ENCODE results near the gene PRKCA. TPM values are rescaled to one million over a fixed set of nuclear protein-coding genes. Genes with fewer than 3 reads are reported as not detected.

PRKCA gene
- total RNA-seq, 6 experiments from 2014 or later, result 81.2 to 106 (median 92.9) TPM

- no peak overlapping the region for H3K4me3 Mint-ChIP-seq
- TF ChIP-seq CTCF (IDR thresholded peaks at IDR 0.05), result no peak
- peaks cover 2% of the 10 kb centered on the region for H3K27me3 Mint-ChIP-seq (ENCODE audit: insufficient read depth)
- H3K27ac Mint-ChIP-seq, result no peak overlapping the region
- no peak for DNase-seq
- peaks cover 40% of the 10 kb centered on the region for H3K4me1 Mint-ChIP-seq (ENCODE audit: low read depth)
- no peaks in the 10 kb centered on the region for H3K9me3 Mint-ChIP-seq
- peaks cover 48% of the 10 kb centered on the region for H3K36me3 Mint-ChIP-seq (ENCODE audit: low read depth)
These were observed 348.1 kb downstream of the PRKCA start for GRCh38 chr17:66650544-66650877.

- peaks cover 4% of the 10 kb centered on the region for H3K27me3 Mint-ChIP-seq (ENCODE audit: insufficient read depth)
- H3K4me3 Mint-ChIP-seq, result no peak overlapping the region
- H3K4me1 Mint-ChIP-seq (ENCODE audit: low read depth), result peaks cover 60% of the 10 kb centered on the region
- TF ChIP-seq CTCF (IDR thresholded peaks at IDR 0.05), result no peak
- peaks cover 62% of the 10 kb centered on the region for H3K36me3 Mint-ChIP-seq (ENCODE audit: low read depth)
- no peak overlapping the region; the same call in 1 of the 2 replicates for H3K27ac Mint-ChIP-seq
- peak; percentile 20 for DNase-seq
- no peaks in the 10 kb centered on the region for H3K9me3 Mint-ChIP-seq
These were observed 350.6 kb downstream of the PRKCA start for GRCh38 chr17:66652840-66653507.

GRCh38 chr17:66654106-66654740 is 351.8 kb downstream of the PRKCA start:
- Mint-ChIP-seq H3K4me3 (no peak overlapping the region), H3K9me3 (no peaks in the 10 kb centered on the region), H3K4me1 (ENCODE audit: low read depth) (peaks cover 55% of the 10 kb centered on the region), H3K27ac (peak overlapping the region; percentile 7; the same call in 1 of the 2 replicates), H3K36me3 (ENCODE audit: low read depth) (peaks cover 66% of the 10 kb centered on the region), H3K27me3 (ENCODE audit: insufficient read depth) (peaks cover 4% of the 10 kb centered on the region)
- no peak for DNase-seq
- TF ChIP-seq CTCF (IDR thresholded peaks at IDR 0.05), result no peak

GRCh38 chr17:66654764-66655163 is 352.4 kb downstream of the PRKCA start:
- Mint-ChIP-seq H3K27me3 (ENCODE audit: insufficient read depth) (peaks cover 4% of the 10 kb centered on the region), H3K36me3 (ENCODE audit: low read depth) (peaks cover 64% of the 10 kb centered on the region), H3K27ac (peak overlapping the region; percentile 4; the same call in 1 of the 2 replicates), H3K4me1 (ENCODE audit: low read depth) (peaks cover 55% of the 10 kb centered on the region), H3K4me3 (no peak overlapping the region), H3K9me3 (no peaks in the 10 kb centered on the region)
- no peak for TF ChIP-seq CTCF (IDR thresholded peaks at IDR 0.05)
- DNase-seq, result no peak

- Mint-ChIP-seq H3K36me3 (ENCODE audit: low read depth) (peaks cover 65% of the 10 kb centered on the region), H3K4me1 (ENCODE audit: low read depth) (peaks cover 55% of the 10 kb centered on the region), H3K9me3 (no peaks in the 10 kb centered on the region), H3K27me3 (ENCODE audit: insufficient read depth) (peaks cover 4% of the 10 kb centered on the region), H3K4me3 (peak overlapping the region; percentile 21), H3K27ac (peak overlapping the region; percentile 56)
- no peak for DNase-seq
- TF ChIP-seq CTCF (IDR thresholded peaks at IDR 0.05), result no peak
These were observed 353.0 kb downstream of the PRKCA start for GRCh38 chr17:66655461-66655860.

All from HFFc6 (cell line).